Measurements from ENCODE around the gene FAM3C. TPM values are rescaled to one million over a fixed set of nuclear protein-coding genes. Genes with fewer than 3 reads are reported as not detected.
"Not testable (repeated sequence)": the region's sequence is repeated elsewhere in the genome, so short reads cannot be mapped to it uniquely, and the experiment has no call there.

Gene FAM3C
- total and polyA plus RNA-seq, 10 of the 15 experiments (the other 5 are each of a cell fraction or from before 2014, with no cell fraction given), result 11.0 to 110 (median 27.8) TPM

GRCh38 chr7:121421743-121422142, 25.6 kb upstream of the FAM3C start:
- ATAC-seq; FAIRE-seq; BruUV-seq (replicated peaks); H3K27me3 ChIP-seq (replicated peaks in 1 of 2; ENCODE audit: control insufficient read depth in 2 of 2, insufficient read depth in 2 of 2, low read length in 1 of 2); H3K4me1 ChIP-seq (ENCODE audit: control insufficient read depth, insufficient read depth, low read length); H3K9me3 ChIP-seq (replicated peaks; ENCODE audit: control insufficient read depth, insufficient read depth, low read length); H3K79me2 ChIP-seq (ENCODE audit: control insufficient read depth, insufficient read depth, low read length); SMC1A ChIA-PET (ENCODE audit: uncharacterized antibody, unreplicated experiment); H3K4me2 ChIP-seq (ENCODE audit: control insufficient read depth, insufficient read depth); RAD21 ChIA-PET (ENCODE audit: unreplicated experiment); H3K4me3 ChIP-seq; intact Hi-C loops (cut with micrococcal nuclease; ENCODE audit: unreplicated experiment); H3K27ac ChIP-seq (ENCODE audit: control insufficient read depth, insufficient read depth); DNase-seq (ENCODE audit: low read depth, low spot score); H3K36me3 ChIP-seq (ENCODE audit: control insufficient read depth in 2 of 2, insufficient read depth in 2 of 2, low read length in 1 of 2); H2AFZ ChIP-seq (ENCODE audit: control insufficient read depth, low read depth, low read length); H3K9ac ChIP-seq (ENCODE audit: control insufficient read depth, insufficient read depth, low read length); in situ Hi-C loops (cut with MboI); POLR2A ChIA-PET; H4K20me1 ChIP-seq (ENCODE audit: control insufficient read depth, insufficient read depth); CTCF ChIA-PET: not testable (repeated sequence)
- WGBS (ENCODE audit: insufficient coverage, insufficient replicate concordance, low lambda C conversion rate, missing lambda C conversion rate), result 89% methylated on average over 17 of the region's 17 CpGs

GRCh38 chr7:121420976-121421375, 24.9 kb upstream of the FAM3C start:
- H3K4me1 ChIP-seq (ENCODE audit: control insufficient read depth, insufficient read depth, low read length), result no peaks in the 10 kb centered on the region
- RAD21 ChIA-PET (ENCODE audit: unreplicated experiment), result no interaction called here
- TF ChIP-seq ETV6 (conservative IDR thresholded peaks at IDR 0.05 in 1 of 2, IDR thresholded peaks at IDR 0.05 in 1 of 2; ENCODE audit: borderline replicate concordance in 1 of 2, low read depth in 1 of 2) (no peak), SMC3 (IDR thresholded peaks at IDR 0.05; ENCODE audit: borderline replicate concordance, low read length) (no peak), BCL11A (IDR thresholded peaks at IDR 0.05; ENCODE audit: low read depth, low read length) (no peak), ZNF687 (IDR thresholded peaks at IDR 0.05) (no peak), EED (IDR thresholded peaks at IDR 0.05; ENCODE audit: low read depth) (no peak), MTA3 (IDR thresholded peaks at IDR 0.05; ENCODE audit: borderline replicate concordance, low read length) (no peak), CBX3 (IDR thresholded peaks at IDR 0.05; ENCODE audit: borderline replicate concordance, low read depth) (no peak), NR2C1 (IDR thresholded peaks at IDR 0.05) (no peak), NFXL1 (IDR thresholded peaks at IDR 0.05; ENCODE audit: borderline replicate concordance) (no peak), FOXK2 (IDR thresholded peaks at IDR 0.05) (no peak), EP300 (IDR thresholded peaks at IDR 0.05; ENCODE audit: borderline replicate concordance in 1 of 2, control insufficient read depth in 1 of 2, low read depth in 2 of 2, low read length in 2 of 2) (no peak), IKZF2 (IDR thresholded peaks at IDR 0.05) (no peak)
- CTCF ChIA-PET, result interaction anchor here (0.5 to 1.9 kb wide), 3 partner anchors 10 to 128 kb away, joined by 3 to 4 read pairs (median 3); no protein-coding TSS in a partner anchor
- no peaks in the 10 kb centered on the region for H3K36me3 ChIP-seq (ENCODE audit: control insufficient read depth in 2 of 2, insufficient read depth in 2 of 2, low read length in 1 of 2)
- H3K4me3 ChIP-seq, result no peak overlapping the region
- H3K79me2 ChIP-seq (ENCODE audit: control insufficient read depth, insufficient read depth, low read length), result no peaks in the 10 kb centered on the region
- no peak overlapping the region for H3K9ac ChIP-seq (ENCODE audit: control insufficient read depth, insufficient read depth, low read length)
- no peak overlapping the region for H2AFZ ChIP-seq (ENCODE audit: control insufficient read depth, low read depth, low read length)
- ATAC-seq, result no peak
- H4K20me1 ChIP-seq (ENCODE audit: control insufficient read depth, insufficient read depth), result no peaks in the 10 kb centered on the region
- no TSS peak for BruUV-seq (replicated peaks)
- H3K27me3 ChIP-seq (replicated peaks in 1 of 2; ENCODE audit: control insufficient read depth in 2 of 2, insufficient read depth in 2 of 2, low read length in 1 of 2), result no peaks in the 10 kb centered on the region
- WGBS (ENCODE audit: insufficient coverage, insufficient replicate concordance, low lambda C conversion rate, missing lambda C conversion rate), result 36% methylated on average over 3 of the region's 3 CpGs
- intact Hi-C loops (cut with micrococcal nuclease; ENCODE audit: unreplicated experiment), result no loop called here
- no peak for FAIRE-seq
- no peak overlapping the region for H3K27ac ChIP-seq (ENCODE audit: control insufficient read depth, insufficient read depth)
- no peaks in the 10 kb centered on the region for H3K9me3 ChIP-seq (replicated peaks; ENCODE audit: control insufficient read depth, insufficient read depth, low read length)
- POLR2A ChIA-PET, result no interaction called here
- in situ Hi-C loops (cut with MboI), result no loop called here
- H3K4me2 ChIP-seq (ENCODE audit: control insufficient read depth, insufficient read depth), result no peak overlapping the region
- DNase-seq (ENCODE audit: low read depth, low spot score), result no peak
- SMC1A ChIA-PET (ENCODE audit: uncharacterized antibody, unreplicated experiment), result interaction anchor here (1.3 kb wide), 1 partner anchor 9 kb away, joined by 3 read pairs; no protein-coding TSS in a partner anchor

Data from GM12878 (cell line).